ENCODE measurements around the gene LRRC8E.

DNA sequence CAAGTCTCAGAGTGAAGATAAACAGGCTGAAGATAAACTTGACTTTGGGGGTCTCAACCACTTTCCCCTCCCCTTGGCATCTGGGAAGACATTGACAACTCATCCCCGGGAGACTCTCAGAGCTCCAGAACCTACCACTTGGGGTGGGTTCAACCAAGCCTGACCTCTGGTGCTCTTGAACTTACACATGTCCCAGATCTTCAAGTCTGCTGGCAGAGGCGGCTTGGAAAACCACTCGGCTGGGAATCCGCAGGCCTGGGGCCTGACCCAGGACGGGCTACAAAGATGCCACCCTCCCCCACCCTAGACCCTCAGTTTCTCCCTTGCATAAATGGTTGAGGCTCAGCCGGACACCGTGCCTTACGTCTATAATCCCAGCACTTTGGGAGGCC, 512 bp downstream of the LRRC8E start:
- TF ChIP-seq POLR2A (IDR thresholded peaks at IDR 0.05; ENCODE audit: low read length) (no peak), GATA1 (IDR thresholded peaks at IDR 0.05; ENCODE audit: low read depth, low read length) (no peak)

All from erythroblast (primary cell).